C4-2B (cell line): ENCODE data around the gene MCFD2.

Experiments
- ZFX ChIP-seq: fragments of 450-650 bp; IDR thresholded peaks from 2 replicates; pipeline ENCODE4 v1.6.1; 2017
- TF ChIP-seq, protein P1 (sequence below): fragments of 450-650 bp; conservative IDR thresholded peaks from 2 replicates; pipeline ENCODE4 v1.5.1; 2017; ENCODE audit warnings: mild to moderate bottlenecking

DNA sequence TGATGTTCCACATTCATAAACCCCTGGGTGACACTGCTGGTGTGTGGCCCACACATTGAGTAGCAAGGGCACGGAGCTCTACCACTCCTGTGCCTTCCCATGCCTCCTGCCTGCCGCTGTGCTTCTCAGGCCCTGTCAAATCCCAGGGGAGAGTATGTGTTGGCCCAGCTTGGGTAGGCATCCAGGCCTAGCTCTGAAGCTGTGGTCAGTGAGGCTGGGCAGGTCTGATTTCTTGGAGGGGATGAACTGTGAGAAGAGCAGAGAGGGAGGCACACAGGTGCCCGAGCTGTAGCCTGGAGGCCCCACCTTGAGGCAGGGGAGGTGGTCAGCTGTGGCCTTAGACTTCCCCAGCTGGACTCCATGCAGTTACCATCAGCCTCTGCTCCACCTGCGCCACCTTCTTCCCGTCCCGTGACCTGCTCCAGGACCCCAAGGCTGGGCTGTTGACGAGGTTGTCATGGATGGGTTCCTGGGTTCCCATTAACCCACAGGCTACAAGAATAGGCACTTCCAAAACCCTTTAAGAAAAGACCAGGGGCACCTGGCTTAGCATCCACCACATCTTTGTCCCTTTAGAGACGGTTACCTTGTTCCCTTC, 23.6 kb downstream of the MCFD2 start:
- TF ChIP-seq, protein P1, sequence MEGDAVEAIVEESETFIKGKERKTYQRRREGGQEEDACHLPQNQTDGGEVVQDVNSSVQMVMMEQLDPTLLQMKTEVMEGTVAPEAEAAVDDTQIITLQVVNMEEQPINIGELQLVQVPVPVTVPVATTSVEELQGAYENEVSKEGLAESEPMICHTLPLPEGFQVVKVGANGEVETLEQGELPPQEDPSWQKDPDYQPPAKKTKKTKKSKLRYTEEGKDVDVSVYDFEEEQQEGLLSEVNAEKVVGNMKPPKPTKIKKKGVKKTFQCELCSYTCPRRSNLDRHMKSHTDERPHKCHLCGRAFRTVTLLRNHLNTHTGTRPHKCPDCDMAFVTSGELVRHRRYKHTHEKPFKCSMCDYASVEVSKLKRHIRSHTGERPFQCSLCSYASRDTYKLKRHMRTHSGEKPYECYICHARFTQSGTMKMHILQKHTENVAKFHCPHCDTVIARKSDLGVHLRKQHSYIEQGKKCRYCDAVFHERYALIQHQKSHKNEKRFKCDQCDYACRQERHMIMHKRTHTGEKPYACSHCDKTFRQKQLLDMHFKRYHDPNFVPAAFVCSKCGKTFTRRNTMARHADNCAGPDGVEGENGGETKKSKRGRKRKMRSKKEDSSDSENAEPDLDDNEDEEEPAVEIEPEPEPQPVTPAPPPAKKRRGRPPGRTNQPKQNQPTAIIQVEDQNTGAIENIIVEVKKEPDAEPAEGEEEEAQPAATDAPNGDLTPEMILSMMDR: no peak
- no peak for TF ChIP-seq ZFX
